SIG-M5 treated with dmso at 0.1 percent for 504 hours (cell line): ENCODE data around the gene CCDC47.

Experiments used
- DNase-seq: peaks from one replicate; lab custom pipeline; 2025; ENCODE audit not compliant: unreplicated experiment; lab: John Stamatoyannopoulos, UW

The CCDC47 gene

GRCh38 chr17:63699638-63700527 is 73.5 kb downstream of the CCDC47 start, which contains the start of gene LIMD2:
LIMD2 (minus strand) TSS chr17:63700125; CDS start chr17:63699298, 827 bp downstream.
- DNase-seq = peak; percentile 55

GRCh38 chr17:63698886-63699637 is 74.3 kb downstream of the CCDC47 start:
- DNase-seq = peak; percentile 92

- no peak for DNase-seq
These were observed 75.0 kb downstream of the CCDC47 start for GRCh38 chr17:63698381-63698885.

GRCh38 chr17:63697341-63698286 is 75.8 kb downstream of the CCDC47 start:
- DNase-seq = peak; percentile 95

- peak; percentile 54 for DNase-seq
These were observed 76.9 kb downstream of the CCDC47 start for GRCh38 chr17:63696381-63696961.

GRCh38 chr17:63695889-63696288 is 77.5 kb downstream of the CCDC47 start:
- no peak for DNase-seq
